Mucosa of descending colon (tissue), 3 donors: Measurements from ENCODE around the gene ASTN2. TPM values are rescaled to one million over a fixed set of nuclear protein-coding genes. Genes with fewer than 3 reads are reported as not detected.

Experiments used
- ATAC-seq: fragments of 200-7000 bp; cut with Tn5 transposase; one replicate; pipeline ENCODE4 v1.9.1; 2020; ENCODE audit warnings: mild to moderate bottlenecking, moderate library complexity
- DNase-seq, 3 donors: peaks; one replicate each; pipeline ENCODE4 v3.0.0-alpha.2; 2020
- H3K36me3 ChIP-seq: fragments of 200-600 bp; one replicate; pipeline ENCODE4 v1.8.0; 2021; ENCODE audit warnings: low read depth, mild to moderate bottlenecking
- H3K4me1 ChIP-seq: fragments of 200-600 bp; one replicate; pipeline ENCODE4 v1.8.0; 2021; ENCODE audit warnings: low read depth, mild to moderate bottlenecking
- H3K4me3 ChIP-seq: fragments of 200-600 bp; one replicate; pipeline ENCODE4 v1.8.0; 2021; ENCODE audit warnings: mild to moderate bottlenecking
- H3K9me3 ChIP-seq: fragments of 200-600 bp; one replicate; pipeline ENCODE4 v1.8.0; 2021; ENCODE audit warnings: mild to moderate bottlenecking
- intact Hi-C, 2 donors: fragments of 100-400 bp; cut with DNase I in 1 of 2; cut with micrococcal nuclease in 1 of 2; formaldehyde crosslinking; loops; one replicate each; pipeline versions ENCODE4 v1.11.0 to v1.11.1; 2022; cut with DNase I, micrococcal nuclease
- total RNA-seq, 3 donors: library from RNA; stranded (reverse); fragmentation: NEBNext Ultra II Directional in 2 of 3; extraction: Animal tissue kit (Norgen Biotek cat#: 25700) in 2 of 3; gene quantifications; one replicate each; pipeline versions ENCODE4 v1.2.1 to v1.2.4, GENCODE V29; 2021 to 2023
- TF ChIP-seq, protein P1 (sequence below): fragments of 200-600 bp; IDR thresholded peaks from one replicate; pipeline ENCODE4 v1.8.0; 2022; ENCODE audit warnings: antibody characterized with exemption, mild to moderate bottlenecking
- donor health status: DM: no; HTN: no; CAD: no; lungs with moderate emphysema.
- donor health status: DM: no; HTN: no; CAD: no.
- donor health status: DM: no; HTN: yes; CAD: no.

Gene ASTN2
- total RNA-seq, 3 donors from 2014 or later, result 3.5 to 6.1 (median 5.4) TPM

DNA sequence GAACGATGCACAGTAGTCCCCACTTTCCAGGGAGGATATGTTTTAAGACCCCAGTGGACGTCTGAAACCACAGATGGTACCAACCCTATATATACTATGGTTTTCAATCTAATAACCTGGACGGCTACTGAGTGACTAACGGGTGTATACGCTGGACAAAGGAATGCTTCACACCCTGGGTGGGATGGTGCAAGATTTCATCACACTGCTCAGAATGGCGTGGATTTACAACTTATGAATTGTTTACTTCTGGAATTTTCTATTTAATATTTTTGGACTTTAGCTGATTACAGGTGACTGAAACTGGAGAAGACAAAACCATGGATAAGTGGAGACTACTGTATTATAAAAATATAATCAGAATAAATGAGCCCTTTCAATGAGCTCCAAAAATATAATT, 875.3 kb downstream of the ASTN2 start:
- TF ChIP-seq, protein P1, sequence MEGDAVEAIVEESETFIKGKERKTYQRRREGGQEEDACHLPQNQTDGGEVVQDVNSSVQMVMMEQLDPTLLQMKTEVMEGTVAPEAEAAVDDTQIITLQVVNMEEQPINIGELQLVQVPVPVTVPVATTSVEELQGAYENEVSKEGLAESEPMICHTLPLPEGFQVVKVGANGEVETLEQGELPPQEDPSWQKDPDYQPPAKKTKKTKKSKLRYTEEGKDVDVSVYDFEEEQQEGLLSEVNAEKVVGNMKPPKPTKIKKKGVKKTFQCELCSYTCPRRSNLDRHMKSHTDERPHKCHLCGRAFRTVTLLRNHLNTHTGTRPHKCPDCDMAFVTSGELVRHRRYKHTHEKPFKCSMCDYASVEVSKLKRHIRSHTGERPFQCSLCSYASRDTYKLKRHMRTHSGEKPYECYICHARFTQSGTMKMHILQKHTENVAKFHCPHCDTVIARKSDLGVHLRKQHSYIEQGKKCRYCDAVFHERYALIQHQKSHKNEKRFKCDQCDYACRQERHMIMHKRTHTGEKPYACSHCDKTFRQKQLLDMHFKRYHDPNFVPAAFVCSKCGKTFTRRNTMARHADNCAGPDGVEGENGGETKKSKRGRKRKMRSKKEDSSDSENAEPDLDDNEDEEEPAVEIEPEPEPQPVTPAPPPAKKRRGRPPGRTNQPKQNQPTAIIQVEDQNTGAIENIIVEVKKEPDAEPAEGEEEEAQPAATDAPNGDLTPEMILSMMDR, result no peak
- DNase-seq (no peak), ATAC-seq (no peak)
- Histone ChIP-seq H3K9me3 (no peaks in the 10 kb centered on the region), H3K4me3 (no peak overlapping the region), H3K36me3 (no peaks in the 10 kb centered on the region), H3K4me1 (no peaks in the 10 kb centered on the region)
- intact Hi-C loops, result no loop called here

DNA sequence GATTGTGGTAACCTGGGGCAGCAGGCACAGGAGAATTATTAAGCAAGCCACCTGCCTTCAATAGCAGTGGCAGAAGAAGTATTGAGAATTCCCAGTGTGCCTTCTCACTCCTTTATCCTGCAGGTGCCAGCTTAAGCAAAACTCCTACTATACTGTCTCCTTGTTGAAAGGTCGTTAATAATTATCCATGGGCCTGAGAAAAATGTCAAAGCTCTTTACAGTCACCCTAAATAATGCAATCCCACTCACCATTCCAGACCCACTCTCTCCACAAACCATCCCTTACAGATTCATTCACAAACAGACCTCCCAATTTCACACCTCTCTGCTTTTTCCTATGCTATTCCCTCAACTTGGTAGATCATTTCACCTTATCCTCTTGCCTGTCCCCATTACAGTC, 889.2 kb downstream of the ASTN2 start:
- ATAC-seq, result no peak
- H3K36me3 ChIP-seq, result no peaks in the 10 kb centered on the region
- intact Hi-C loops, result no loop called here
- H3K4me1 ChIP-seq, result peaks cover 4% of the 10 kb centered on the region
- H3K9me3 ChIP-seq, result no peaks in the 10 kb centered on the region
- DNase-seq, result no peak
- no peak overlapping the region for H3K4me3 ChIP-seq
- TF ChIP-seq, protein P1, result no peak

DNA sequence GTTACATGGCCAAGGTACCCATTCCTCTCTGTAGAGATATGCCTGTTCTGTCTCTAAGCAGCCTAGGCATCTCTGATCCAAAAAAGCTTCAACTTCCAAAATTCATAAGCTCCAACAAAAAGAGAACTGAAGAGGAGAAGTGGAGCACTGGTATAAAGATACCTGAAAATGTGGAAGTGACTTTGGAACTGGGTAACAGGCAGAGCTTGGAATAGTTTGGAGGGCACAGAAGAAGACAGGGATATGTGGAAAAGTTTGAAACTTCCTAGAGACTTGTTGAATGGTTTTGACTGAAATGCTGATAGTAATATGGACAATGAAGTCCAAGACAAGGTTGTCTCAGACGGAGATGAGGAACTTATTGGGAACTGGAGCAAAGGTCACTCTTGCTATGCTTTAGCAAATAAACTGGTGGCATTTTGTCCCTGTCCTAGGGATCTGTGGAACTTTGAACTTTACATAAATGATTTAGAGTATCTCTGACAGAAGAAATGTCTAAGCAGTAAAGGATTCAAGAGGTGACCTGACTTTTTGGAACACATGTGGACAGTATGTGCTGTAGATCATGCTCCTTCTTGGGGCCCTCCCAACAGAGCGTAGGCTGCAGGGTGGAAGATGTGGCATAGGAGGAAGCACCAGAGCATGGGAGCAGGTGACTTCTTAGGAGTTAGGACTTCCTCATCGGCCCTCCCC, 889.9 kb downstream of the ASTN2 start:
- ATAC-seq, result peak; percentile 62
- no peaks in the 10 kb centered on the region for H3K36me3 ChIP-seq
- H3K4me3 ChIP-seq, result no peak overlapping the region
- no peaks in the 10 kb centered on the region for H3K9me3 ChIP-seq
- H3K4me1 ChIP-seq, result peaks cover 4% of the 10 kb centered on the region
- TF ChIP-seq, protein P1, result no peak
- no peak for DNase-seq
- intact Hi-C loops, result no loop called here

DNA sequence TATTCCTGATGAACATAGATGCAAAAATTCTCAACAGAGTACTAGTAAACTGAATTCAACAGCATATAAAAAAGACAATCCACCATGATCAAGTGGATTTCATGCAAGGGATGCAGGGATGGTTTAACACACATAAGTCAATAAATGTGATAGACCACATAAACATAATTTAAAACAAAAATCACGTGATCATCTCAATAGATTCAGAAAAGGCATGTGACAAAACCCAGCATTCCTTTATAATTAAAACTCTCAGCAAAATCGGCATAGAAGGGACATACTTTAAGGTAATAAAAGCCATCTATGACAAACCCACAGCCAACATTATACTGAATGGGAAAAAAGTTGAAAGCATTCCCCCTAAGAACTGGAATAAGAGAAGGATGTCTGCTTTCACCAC, 894.6 kb downstream of the ASTN2 start:
- intact Hi-C loops, result no loop called here
- DNase-seq (no peak), ATAC-seq (no peak)
- Histone ChIP-seq H3K9me3 (peaks cover 5% of the 10 kb centered on the region), H3K4me3 (no peak overlapping the region), H3K4me1 (peaks cover 4% of the 10 kb centered on the region), H3K36me3 (no peaks in the 10 kb centered on the region)
- TF ChIP-seq, protein P1, result no peak

DNA sequence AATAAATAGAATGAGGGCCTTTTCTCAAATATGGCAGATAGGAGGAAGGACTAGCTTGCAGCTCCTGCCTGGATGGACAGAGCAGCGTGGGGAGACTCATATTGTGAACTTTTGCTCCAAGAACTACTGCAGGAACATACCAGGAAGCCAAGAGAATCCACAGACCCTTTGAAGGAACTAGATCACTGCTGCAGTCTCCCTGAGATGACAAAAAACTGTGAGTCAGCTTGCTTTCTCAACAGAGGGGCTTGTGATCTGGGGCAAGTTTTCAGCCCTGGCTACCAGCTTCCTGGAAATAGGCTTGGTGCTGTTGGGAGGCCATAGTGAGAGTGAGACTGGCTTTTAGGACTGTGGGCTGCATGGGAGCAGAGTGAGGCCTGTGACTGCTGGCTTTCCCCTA, 898.4 kb downstream of the ASTN2 start:
- no peaks in the 10 kb centered on the region for H3K4me1 ChIP-seq
- H3K36me3 ChIP-seq, result no peaks in the 10 kb centered on the region
- ATAC-seq (no peak), DNase-seq (no peak)
- intact Hi-C loops, result no loop called here
- peaks cover 5% of the 10 kb centered on the region for H3K9me3 ChIP-seq
- TF ChIP-seq, protein P1, result no peak
- H3K4me3 ChIP-seq, result no peak overlapping the region

DNA sequence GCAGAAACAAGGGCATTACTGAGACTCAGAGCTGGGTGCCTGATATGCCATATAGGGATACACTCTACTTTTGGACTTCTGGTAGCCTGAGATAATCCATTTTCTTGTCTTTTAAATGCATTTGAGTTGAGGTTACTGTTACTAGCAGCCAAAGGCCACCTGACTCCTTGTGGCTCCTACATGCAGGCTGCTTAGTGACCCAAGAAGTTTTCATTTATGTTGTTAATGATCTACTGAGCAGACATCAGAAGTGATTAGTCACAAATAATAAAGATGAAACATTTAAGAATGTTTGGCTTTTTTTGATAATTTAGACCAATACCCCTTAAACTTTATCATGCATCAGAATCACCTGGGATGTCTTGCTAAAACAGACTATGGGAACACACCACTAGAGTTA, 899.3 kb downstream of the ASTN2 start:
- H3K9me3 ChIP-seq, result peaks cover 5% of the 10 kb centered on the region
- no peak overlapping the region for H3K4me3 ChIP-seq
- TF ChIP-seq, protein P1, result no peak
- ATAC-seq (no peak), DNase-seq (no peak)
- intact Hi-C loops, result no loop called here
- no peaks in the 10 kb centered on the region for H3K36me3 ChIP-seq
- no peaks in the 10 kb centered on the region for H3K4me1 ChIP-seq
